Colonic mucosa (tissue), 4 donors: Measurements from ENCODE around the gene TAF15. TPM values are rescaled to one million over a fixed set of nuclear protein-coding genes. Genes with fewer than 3 reads are reported as not detected.

ENCODE experiments used
- DNase-seq: peaks from one replicate; pipeline ENCODE4 v3.0.0-alpha.2; 2020
- H3K27ac ChIP-seq: fragments of 200-600 bp; one replicate; pipeline ENCODE4 v1.8.0; 2021
- H3K27me3 ChIP-seq: fragments of 200-600 bp; one replicate; pipeline ENCODE4 v1.8.0; 2021
- H3K36me3 ChIP-seq: fragments of 200-600 bp; one replicate; pipeline ENCODE4 v1.8.0; 2021
- H3K4me1 ChIP-seq: fragments of 200-600 bp; one replicate; pipeline ENCODE4 v1.8.0; 2021; ENCODE audit warnings: mild to moderate bottlenecking
- H3K4me3 ChIP-seq: fragments of 200-600 bp; one replicate; pipeline ENCODE4 v1.8.0; 2021
- H3K9ac ChIP-seq, 2 donors: one replicate each; pipeline ENCODE4 v1.7.0; 2013; ENCODE audit warnings: control low read depth in 2 of 2, low read depth in 2 of 2, low read length in 2 of 2
- H3K9me3 ChIP-seq: fragments of 200-600 bp; one replicate; pipeline ENCODE4 v1.8.0; 2021
- CTCF ChIP-seq: fragments of 200-600 bp; IDR thresholded peaks from one replicate; pipeline ENCODE4 v1.8.0; 2022; ENCODE audit warnings: antibody characterized with exemption, mild to moderate bottlenecking
- intact Hi-C: fragments of 100-400 bp; cut with DNase I; formaldehyde crosslinking; loops from one replicate; pipeline ENCODE4 v1.14.1; 2022
- total RNA-seq, 2 donors: library from RNA; stranded (reverse); fragmentation: NEBNext Ultra II Directional in 1 of 2; extraction: Animal tissue kit (Norgen Biotek cat#: 25700) in 1 of 2; gene quantifications; one replicate each; pipeline ENCODE4 v1.2.1, GENCODE V29; 2021
- donor health status: healthy.
- donor health status: DM: no; HTN: no; CAD: no.
- donor health status: DM: no; HTN: no; CAD: no.

Gene TAF15
- total RNA-seq = 100 to 1,000 TPM; 132 to 218 TPM

- H3K27me3 ChIP-seq = no peaks in the 10 kb centered on the region
- TF ChIP-seq CTCF = peak; percentile 58
- H3K4me1 ChIP-seq = peaks cover 14% of the 10 kb centered on the region
- H3K36me3 ChIP-seq = no peaks in the 10 kb centered on the region
- peak within 1 kb of the TSS; percentile 84 for H3K27ac ChIP-seq
- H3K4me3 ChIP-seq = peak within 1 kb of the TSS; percentile 82
- intact Hi-C loops = no loop called here
- H3K9ac ChIP-seq = peak within 1 kb of the TSS; percentile 86 to 92
- peak; percentile 97 for DNase-seq
- H3K9me3 ChIP-seq = no peaks in the 10 kb centered on the region
Measured at GRCh38 chr17:35808962-35809854, at the start of gene TAF15. TAF15 (plus strand) TSS chr17:35809484; CDS start chr17:35809570, 86 bp downstream.

- Histone ChIP-seq H3K36me3 (no peaks in the 10 kb centered on the region), H3K27me3 (no peaks in the 10 kb centered on the region), H3K9ac (no peak within 1 kb of the TSS), H3K4me3 (no peak within 1 kb of the TSS), H3K27ac (no peak within 1 kb of the TSS), H3K9me3 (no peaks in the 10 kb centered on the region), H3K4me1 (peaks cover 6% of the 10 kb centered on the region)
- TF ChIP-seq CTCF = no peak
- no peak for DNase-seq
- intact Hi-C loops = no loop called here
Measured at GRCh38 chr17:35760587-35760986, 48.7 kb upstream of the TAF15 start, which contains the start of gene C17orf50. C17orf50 (plus strand) TSS chr17:35760887; CDS start chr17:35760942, 55 bp downstream.

- Histone ChIP-seq H3K27ac (no peak overlapping the region), H3K4me1 (peaks cover 6% of the 10 kb centered on the region), H3K36me3 (no peaks in the 10 kb centered on the region), H3K9me3 (no peaks in the 10 kb centered on the region), H3K27me3 (no peaks in the 10 kb centered on the region), H3K4me3 (no peak overlapping the region), H3K9ac (no peak overlapping the region)
- no peak for TF ChIP-seq CTCF
- no peak for DNase-seq
- intact Hi-C loops = no loop called here
Measured at GRCh38 chr17:35761601-35762000, 47.7 kb upstream of the TAF15 start.

- Histone ChIP-seq H3K27me3 (no peaks in the 10 kb centered on the region), H3K27ac (no peak overlapping the region), H3K4me3 (peak overlapping the region; percentile 55), H3K4me1 (peaks cover 6% of the 10 kb centered on the region), H3K9me3 (no peaks in the 10 kb centered on the region), H3K9ac (peak overlapping the region in 1 of 2 donors; percentile 62), H3K36me3 (no peaks in the 10 kb centered on the region)
- no peak for DNase-seq
- no peak for TF ChIP-seq CTCF
- intact Hi-C loops = loop anchor here (1.0 kb wide), 1 partner anchor 42 kb away; no protein-coding TSS in a partner anchor
Measured at GRCh38 chr17:35763767-35764122, 45.5 kb upstream of the TAF15 start.

GRCh38 chr17:35764123-35764991 is 44.9 kb upstream of the TAF15 start:
- peak; percentile 93 for TF ChIP-seq CTCF
- intact Hi-C loops = loop anchor here (1.0 kb wide), 1 partner anchor 41 kb away; no protein-coding TSS in a partner anchor
- DNase-seq = peak; percentile 89
- no peaks in the 10 kb centered on the region for H3K36me3 ChIP-seq
- no peaks in the 10 kb centered on the region for H3K27me3 ChIP-seq
- peak overlapping the region; percentile 51 to 64 for H3K9ac ChIP-seq
- H3K4me1 ChIP-seq = peaks cover 6% of the 10 kb centered on the region
- H3K4me3 ChIP-seq = peak overlapping the region; percentile 55
- H3K27ac ChIP-seq = peak overlapping the region; percentile 20
- no peaks in the 10 kb centered on the region for H3K9me3 ChIP-seq
